Measurements from ENCODE around the gene PBRM1. TPM values are rescaled to one million over a fixed set of nuclear protein-coding genes. Genes with fewer than 3 reads are reported as not detected.

PBRM1 gene
- total RNA-seq, 2 experiments from 2014 or later = 47.6 to 48.1 TPM

DNA sequence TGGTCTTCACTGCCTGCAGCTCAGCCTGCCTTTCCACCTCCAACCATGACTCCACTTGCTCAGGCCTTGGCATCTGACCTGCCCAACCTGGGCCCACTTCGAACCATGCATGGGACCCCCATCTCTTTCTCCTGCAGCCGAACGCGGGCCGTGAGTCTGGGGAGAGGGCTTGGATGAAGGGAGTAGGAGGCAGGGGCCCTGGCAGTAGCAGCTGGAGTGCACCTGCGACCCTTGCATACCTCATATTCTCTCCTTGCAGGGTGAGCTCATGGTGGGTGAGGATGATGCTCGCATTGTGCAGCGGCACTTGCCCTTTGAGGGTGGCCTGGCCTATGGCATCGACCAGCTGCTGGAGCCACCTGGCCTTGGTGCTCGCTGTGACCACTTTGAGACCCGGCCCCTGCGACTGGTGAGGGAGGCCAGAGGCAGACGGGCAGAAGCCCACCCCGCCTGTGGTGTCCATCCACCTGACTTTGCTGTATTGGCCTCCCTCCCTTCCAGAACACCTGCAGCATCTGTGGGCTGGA, 165.5 kb downstream of the PBRM1 start:
- H3K4me1 ChIP-seq (ENCODE audit: insufficient read depth, low read length) = no peaks in the 10 kb centered on the region
- no peak overlapping the region for H3K4me3 ChIP-seq (ENCODE audit: low read length)
- no peak overlapping the region for H3K27ac Mint-ChIP-seq
- TF ChIP-seq, protein P1, sequence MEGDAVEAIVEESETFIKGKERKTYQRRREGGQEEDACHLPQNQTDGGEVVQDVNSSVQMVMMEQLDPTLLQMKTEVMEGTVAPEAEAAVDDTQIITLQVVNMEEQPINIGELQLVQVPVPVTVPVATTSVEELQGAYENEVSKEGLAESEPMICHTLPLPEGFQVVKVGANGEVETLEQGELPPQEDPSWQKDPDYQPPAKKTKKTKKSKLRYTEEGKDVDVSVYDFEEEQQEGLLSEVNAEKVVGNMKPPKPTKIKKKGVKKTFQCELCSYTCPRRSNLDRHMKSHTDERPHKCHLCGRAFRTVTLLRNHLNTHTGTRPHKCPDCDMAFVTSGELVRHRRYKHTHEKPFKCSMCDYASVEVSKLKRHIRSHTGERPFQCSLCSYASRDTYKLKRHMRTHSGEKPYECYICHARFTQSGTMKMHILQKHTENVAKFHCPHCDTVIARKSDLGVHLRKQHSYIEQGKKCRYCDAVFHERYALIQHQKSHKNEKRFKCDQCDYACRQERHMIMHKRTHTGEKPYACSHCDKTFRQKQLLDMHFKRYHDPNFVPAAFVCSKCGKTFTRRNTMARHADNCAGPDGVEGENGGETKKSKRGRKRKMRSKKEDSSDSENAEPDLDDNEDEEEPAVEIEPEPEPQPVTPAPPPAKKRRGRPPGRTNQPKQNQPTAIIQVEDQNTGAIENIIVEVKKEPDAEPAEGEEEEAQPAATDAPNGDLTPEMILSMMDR (IDR thresholded peaks at IDR 0.05) = no peak
- intact Hi-C loops (cut with DNase I, micrococcal nuclease) = no loop called here
- no peaks in the 10 kb centered on the region for H3K9me3 ChIP-seq (ENCODE audit: control insufficient read depth in 1 of 2, insufficient read depth in 1 of 2, low read length in 2 of 2)
- ChIA-PET CTCF (no interaction called here), POLR2A (no interaction called here)
- no peaks in the 10 kb centered on the region for H3K36me3 Mint-ChIP-seq (ENCODE audit: low read depth)
- H3K4me1 Mint-ChIP-seq (ENCODE audit: low read depth) = no peaks in the 10 kb centered on the region
- DNase-seq (no peak), ATAC-seq (ENCODE audit: poor library complexity) (no peak)
- H3K27me3 ChIP-seq (ENCODE audit: control insufficient read depth in 1 of 2, insufficient read depth in 2 of 2, low read length in 2 of 2) = no peaks in the 10 kb centered on the region
- no peak overlapping the region for H3K27ac ChIP-seq (ENCODE audit: low read depth in 1 of 2, low read length in 2 of 2)
- no peaks in the 10 kb centered on the region for H3K27me3 Mint-ChIP-seq
- H3K9me3 Mint-ChIP-seq = no peaks in the 10 kb centered on the region
- no peaks in the 10 kb centered on the region for H3K36me3 ChIP-seq (ENCODE audit: insufficient read depth, low read length)
- no peak overlapping the region for H3K4me3 Mint-ChIP-seq

DNA sequence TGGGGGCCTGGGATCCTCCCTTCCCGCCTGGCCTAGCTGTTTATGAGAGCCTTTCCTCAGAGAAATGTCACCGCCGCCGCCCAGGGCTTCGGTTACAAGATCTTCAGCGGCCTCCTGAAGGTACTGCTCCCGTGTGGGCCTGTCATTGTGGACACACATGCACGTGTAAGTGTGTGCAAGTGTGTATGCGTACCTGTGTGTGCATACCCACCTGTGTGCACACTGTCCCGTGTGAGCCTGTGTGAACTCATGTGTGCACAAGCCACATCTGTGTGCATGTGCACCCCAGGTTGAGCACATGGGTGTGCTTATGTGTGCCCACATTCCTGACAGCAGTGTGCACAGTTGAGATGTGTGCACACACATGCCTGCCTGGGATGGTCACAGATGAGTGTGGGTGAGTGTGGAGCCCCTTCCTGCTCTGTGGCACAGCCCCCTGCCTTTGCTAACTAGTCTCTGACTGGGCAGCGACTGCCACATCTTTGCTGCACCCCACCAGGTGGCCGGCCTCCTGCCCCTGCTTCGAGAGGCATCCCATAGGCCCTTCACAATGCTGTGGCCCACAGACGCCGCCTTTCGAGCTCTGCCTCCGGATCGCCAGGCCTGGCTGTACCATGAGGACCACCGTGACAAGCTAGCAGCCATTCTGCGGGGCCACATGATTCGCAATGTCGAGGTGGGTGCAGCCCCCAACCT, 166.1 kb downstream of the PBRM1 start:
- no peaks in the 10 kb centered on the region for H3K36me3 ChIP-seq (ENCODE audit: insufficient read depth, low read length)
- ChIA-PET POLR2A (no interaction called here), CTCF (no interaction called here)
- no peak overlapping the region for H3K4me3 Mint-ChIP-seq
- no peak overlapping the region for H3K27ac ChIP-seq (ENCODE audit: low read depth in 1 of 2, low read length in 2 of 2)
- no peaks in the 10 kb centered on the region for H3K27me3 Mint-ChIP-seq
- H3K4me1 Mint-ChIP-seq (ENCODE audit: low read depth) = no peaks in the 10 kb centered on the region
- H3K9me3 ChIP-seq (ENCODE audit: control insufficient read depth in 1 of 2, insufficient read depth in 1 of 2, low read length in 2 of 2) = no peaks in the 10 kb centered on the region
- no peaks in the 10 kb centered on the region for H3K9me3 Mint-ChIP-seq
- no peak overlapping the region for H3K27ac Mint-ChIP-seq
- no peaks in the 10 kb centered on the region for H3K27me3 ChIP-seq (ENCODE audit: control insufficient read depth in 1 of 2, insufficient read depth in 2 of 2, low read length in 2 of 2)
- no peaks in the 10 kb centered on the region for H3K36me3 Mint-ChIP-seq (ENCODE audit: low read depth)
- H3K4me1 ChIP-seq (ENCODE audit: insufficient read depth, low read length) = no peaks in the 10 kb centered on the region
- intact Hi-C loops (cut with DNase I, micrococcal nuclease) = no loop called here
- DNase-seq (no peak), ATAC-seq (ENCODE audit: poor library complexity) (no peak)
- H3K4me3 ChIP-seq (ENCODE audit: low read length) = no peak overlapping the region
- TF ChIP-seq, protein P1 (IDR thresholded peaks at IDR 0.05) = no peak

DNA sequence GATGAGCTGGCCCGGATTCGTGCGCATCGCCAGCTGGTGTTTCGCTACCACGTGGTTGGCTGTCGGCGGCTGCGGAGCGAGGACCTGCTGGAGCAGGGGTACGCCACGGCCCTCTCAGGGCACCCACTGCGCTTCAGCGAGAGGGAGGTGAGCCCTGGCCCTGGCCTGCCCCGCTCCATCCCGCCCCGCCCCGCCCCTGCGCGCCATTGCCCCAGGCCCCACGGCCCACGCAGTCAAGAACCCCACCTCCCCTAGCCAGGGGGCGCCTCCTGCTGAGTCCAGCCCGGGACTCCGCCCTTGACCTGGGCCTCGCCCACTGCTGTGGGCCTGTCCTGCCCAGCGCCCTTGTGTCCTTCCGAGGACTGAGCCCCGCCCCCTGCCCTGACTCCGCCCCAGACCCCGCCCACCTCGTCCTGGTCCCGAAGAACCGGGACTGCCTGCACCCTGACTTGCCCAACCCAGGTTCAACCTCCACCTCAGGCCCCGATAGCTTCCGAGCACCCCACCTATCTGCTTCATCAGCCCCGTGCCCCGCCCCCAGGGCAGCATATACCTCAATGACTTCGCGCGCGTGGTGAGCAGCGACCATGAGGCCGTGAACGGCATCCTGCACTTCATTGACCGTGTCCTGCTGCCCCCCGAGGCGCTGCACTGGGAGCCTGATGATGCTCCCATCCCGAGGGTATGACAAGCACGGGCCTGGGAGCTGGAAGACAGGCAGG, 166.8 kb downstream of the PBRM1 start:
- intact Hi-C loops (cut with DNase I, micrococcal nuclease) = no loop called here
- TF ChIP-seq, protein P1 (IDR thresholded peaks at IDR 0.05) = no peak
- CTCF ChIA-PET = no interaction called here

More for the DNA sequence above, 166.8 kb downstream of the PBRM1 start:
- H3K9me3 ChIP-seq (ENCODE audit: control insufficient read depth in 1 of 2, insufficient read depth in 1 of 2, low read length in 2 of 2) = no peaks in the 10 kb centered on the region
- no peak overlapping the region for H3K27ac ChIP-seq (ENCODE audit: low read depth in 1 of 2, low read length in 2 of 2)
- Mint-ChIP-seq H3K4me1 (ENCODE audit: low read depth) (no peaks in the 10 kb centered on the region), H3K36me3 (ENCODE audit: low read depth) (no peaks in the 10 kb centered on the region), H3K4me3 (no peak overlapping the region), H3K27ac (no peak overlapping the region), H3K9me3 (no peaks in the 10 kb centered on the region), H3K27me3 (no peaks in the 10 kb centered on the region)
- no peaks in the 10 kb centered on the region for H3K36me3 ChIP-seq (ENCODE audit: insufficient read depth, low read length)
- DNase-seq (no peak), ATAC-seq (ENCODE audit: poor library complexity) (no peak)
- H3K4me3 ChIP-seq (ENCODE audit: low read length) = no peak overlapping the region
- POLR2A ChIA-PET = no interaction called here
- no peaks in the 10 kb centered on the region for H3K27me3 ChIP-seq (ENCODE audit: control insufficient read depth in 1 of 2, insufficient read depth in 2 of 2, low read length in 2 of 2)
- no peaks in the 10 kb centered on the region for H3K4me1 ChIP-seq (ENCODE audit: insufficient read depth, low read length)
